Fibroblast of peridontal ligament (primary cell): Measurements from ENCODE around the gene ZC3H12C.
"Not testable (repeated sequence)": the region's sequence is repeated elsewhere in the genome, so short reads cannot be mapped to it uniquely, and the experiment has no call there.

ENCODE experiments used
- DNase-seq: peaks from one replicate; pipeline ENCODE4 v3.0.0-alpha.2; 2010; ENCODE audit errors: extremely low read depth

Gene ZC3H12C

GRCh38 chr11:110092515-110093406 is at the start of gene ZC3H12C:
ZC3H12C (plus strand) TSS chr11:110093392; CDS start chr11:110093412, 20 bp downstream.
- DNase-seq, result peak; percentile 83

GRCh38 chr11:110044226-110044968 is 48.8 kb upstream of the ZC3H12C start:
- DNase-seq, result no peak

- no peak for DNase-seq
Observed at GRCh38 chr11:110046775-110047380, 46.3 kb upstream of the ZC3H12C start.

GRCh38 chr11:110049501-110050200 is 43.5 kb upstream of the ZC3H12C start:
- DNase-seq, result no peak

GRCh38 chr11:110050201-110050506 is 43.0 kb upstream of the ZC3H12C start:
- DNase-seq, result no peak

- DNase-seq, result no peak
Observed at GRCh38 chr11:110053848-110054414, 39.3 kb upstream of the ZC3H12C start.

GRCh38 chr11:110056956-110057355 is 36.2 kb upstream of the ZC3H12C start:
- DNase-seq, result no peak

GRCh38 chr11:110059706-110060463 is 33.3 kb upstream of the ZC3H12C start:
- peak; percentile 53 for DNase-seq

GRCh38 chr11:110061296-110061695 is 31.9 kb upstream of the ZC3H12C start:
- DNase-seq, result no peak

- DNase-seq, result no peak
Observed at GRCh38 chr11:110062247-110062646, 30.9 kb upstream of the ZC3H12C start.

GRCh38 chr11:110065189-110065588 is 28.0 kb upstream of the ZC3H12C start:
- DNase-seq, result no peak

GRCh38 chr11:110068001-110068400 is 25.2 kb upstream of the ZC3H12C start:
- DNase-seq, result not testable (repeated sequence)

- DNase-seq, result peak; percentile 71
Observed at GRCh38 chr11:110069158-110069737, 23.9 kb upstream of the ZC3H12C start.

- no peak for DNase-seq
Observed at GRCh38 chr11:110070176-110070575, 23.0 kb upstream of the ZC3H12C start.

- DNase-seq, result no peak
Observed at GRCh38 chr11:110071197-110071596, 22.0 kb upstream of the ZC3H12C start.

- no peak for DNase-seq
Observed at GRCh38 chr11:110072930-110073329, 20.3 kb upstream of the ZC3H12C start.

- no peak for DNase-seq
Observed at GRCh38 chr11:110074499-110074898, 18.7 kb upstream of the ZC3H12C start.

- DNase-seq, result no peak
Observed at GRCh38 chr11:110075105-110075846, 17.9 kb upstream of the ZC3H12C start.

GRCh38 chr11:110075847-110076208 is 17.4 kb upstream of the ZC3H12C start:
- no peak for DNase-seq
